Neural progenitor cell (in vitro differentiated cells): Measurements from ENCODE around the gene PROSER1.

Experiments
- CTCF ChIP-seq: fragments of 200-600 bp; sonication (generic); IDR thresholded peaks from 2 replicates; pipeline ENCODE4 v1.5.1; 2017; ENCODE audit warnings: antibody characterized with exemption, mild to moderate bottlenecking
- EZH2phosphoT487 ChIP-seq: fragments of 200-600 bp; sonication (generic); IDR thresholded peaks from 2 replicates; pipeline ENCODE4 v1.6.1; 2017; ENCODE audit warnings: antibody characterized with exemption

- TF ChIP-seq CTCF, result no peak
- no peak for TF ChIP-seq EZH2phosphoT487
Measured at GRCh38 chr13:39049274-39049673, 11.4 kb upstream of the PROSER1 start.
